OCI-LY1 (cell line): Measurements from ENCODE around the gene TESK2.

ENCODE experiments used
- CTCF ChIP-seq: fragments of 200-600 bp; sonication (generic), shearing (Covaris generic); IDR thresholded peaks from 2 replicates; pipeline ENCODE4 v1.5.1; 2017; ENCODE audit warnings: mild to moderate bottlenecking, antibody characterized with exemption, low read length, moderate library complexity, mixed read lengths
- EZH2 ChIP-seq: fragments of 200-600 bp; sonication (generic), shearing (Covaris generic); IDR thresholded peaks from 2 replicates; pipeline ENCODE4 v1.8.0; 2017; ENCODE audit warnings: borderline replicate concordance, mixed run types, mild to moderate bottlenecking, antibody characterized with exemption, low read length, moderate library complexity, mixed read lengths

- TF ChIP-seq EZH2 (no peak), CTCF (no peak)
Observed at GRCh38 chr1:45452503-45452902, 38.5 kb downstream of the TESK2 start.
